Measurements from ENCODE around the gene ATMIN. TPM values are rescaled to one million over a fixed set of nuclear protein-coding genes. Genes with fewer than 3 reads are reported as not detected.

Gene ATMIN
- total and polyA plus RNA-seq, 2 donors (not counting 3 experiments of a cell fraction or from before 2014, with no cell fraction given) = 15.0 to 22.4 TPM

DNA sequence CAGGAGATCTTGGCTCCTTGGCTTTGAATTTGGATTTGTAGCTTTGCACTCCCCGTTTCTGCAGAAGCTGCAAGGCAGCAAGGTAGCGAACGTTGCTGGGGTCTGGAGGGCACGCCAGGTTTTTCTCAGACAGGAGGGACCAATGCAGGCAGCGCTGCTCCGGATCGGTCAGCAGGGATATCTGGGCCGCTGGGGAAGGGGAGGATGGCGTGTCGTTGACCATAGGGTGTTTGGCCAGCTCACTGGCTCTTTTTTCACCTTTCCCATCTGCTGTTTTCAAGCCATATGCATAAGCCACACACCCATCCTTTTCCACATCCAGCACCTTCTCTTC is 25.6 kb downstream of the ATMIN start:
- POLR2A ChIA-PET = no interaction called here
- Histone ChIP-seq H3K36me3 (ENCODE audit: control insufficient read depth in 2 of 2, extremely low read depth in 1 of 2, insufficient read depth in 2 of 2, low read length in 2 of 2) (no peaks in the 10 kb centered on the region), H3K27ac (ENCODE audit: insufficient read depth, low read depth, low read length) (no peak overlapping the region), H3K4me3 (replicated peaks in 1 of 3; ENCODE audit: insufficient read depth in 1 of 3, low read depth in 1 of 3, low read length in 3 of 3) (no peak overlapping the region), H3K79me2 (ENCODE audit: control insufficient read depth, insufficient read depth, low read length) (no peaks in the 10 kb centered on the region), H3K9me1 (replicated peaks; ENCODE audit: control insufficient read depth, extremely low read depth, insufficient read depth, low read length) (no peaks in the 10 kb centered on the region), H3K9me3 (replicated peaks; ENCODE audit: control insufficient read depth, insufficient read depth, low read length) (no peaks in the 10 kb centered on the region), H4K20me1 (replicated peaks; ENCODE audit: control insufficient read depth, extremely low read depth, insufficient read depth, low read length) (no peaks in the 10 kb centered on the region), H3K27me3 (ENCODE audit: control insufficient read depth in 2 of 2, insufficient read depth in 2 of 2, low read length in 2 of 2) (no peaks in the 10 kb centered on the region), H3K4me2 (ENCODE audit: insufficient read depth, low read length) (no peak overlapping the region), H3K9ac (replicated peaks; ENCODE audit: extremely low read depth, insufficient read depth, low read length) (no peak overlapping the region), H3K4me1 (ENCODE audit: control insufficient read depth, extremely low read depth, insufficient read depth, low read length) (no peaks in the 10 kb centered on the region), H2AFZ (ENCODE audit: low read depth, low read length) (no peak overlapping the region)
- TF ChIP-seq JUN (IDR thresholded peaks at IDR 0.05; ENCODE audit: borderline replicate concordance, insufficient read depth, insufficient read length, low read depth) (no peak), EZH2 (IDR thresholded peaks at IDR 0.05; ENCODE audit: borderline replicate concordance, low read depth, low read length, severe bottlenecking) (no peak), FOS (IDR thresholded peaks at IDR 0.05; ENCODE audit: borderline replicate concordance, insufficient read depth, low read length) (no peak), POLR2AphosphoS5 (IDR thresholded peaks at IDR 0.05; ENCODE audit: insufficient read depth, low read depth, low read length) (no peak)
- TF ChIP-seq, protein P1, sequence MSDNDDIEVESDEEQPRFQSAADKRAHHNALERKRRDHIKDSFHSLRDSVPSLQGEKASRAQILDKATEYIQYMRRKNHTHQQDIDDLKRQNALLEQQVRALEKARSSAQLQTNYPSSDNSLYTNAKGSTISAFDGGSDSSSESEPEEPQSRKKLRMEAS (IDR thresholded peaks at IDR 0.05; ENCODE audit: insufficient read depth, insufficient read length) = no peak
- dilution Hi-C loops (cut with MboI; ENCODE audit: extremely low pct_ligation_motif_present, low sequenced_read_pairs) = no loop called here
- no TSS peak for BruUV-seq (replicated peaks)
- FAIRE-seq (no peak), DNase-seq (ENCODE audit: low read depth, low spot score) (no peak)
- CTCF ChIA-PET = no interaction called here
- intact Hi-C loops (cut with micrococcal nuclease) = no loop called here

DNA sequence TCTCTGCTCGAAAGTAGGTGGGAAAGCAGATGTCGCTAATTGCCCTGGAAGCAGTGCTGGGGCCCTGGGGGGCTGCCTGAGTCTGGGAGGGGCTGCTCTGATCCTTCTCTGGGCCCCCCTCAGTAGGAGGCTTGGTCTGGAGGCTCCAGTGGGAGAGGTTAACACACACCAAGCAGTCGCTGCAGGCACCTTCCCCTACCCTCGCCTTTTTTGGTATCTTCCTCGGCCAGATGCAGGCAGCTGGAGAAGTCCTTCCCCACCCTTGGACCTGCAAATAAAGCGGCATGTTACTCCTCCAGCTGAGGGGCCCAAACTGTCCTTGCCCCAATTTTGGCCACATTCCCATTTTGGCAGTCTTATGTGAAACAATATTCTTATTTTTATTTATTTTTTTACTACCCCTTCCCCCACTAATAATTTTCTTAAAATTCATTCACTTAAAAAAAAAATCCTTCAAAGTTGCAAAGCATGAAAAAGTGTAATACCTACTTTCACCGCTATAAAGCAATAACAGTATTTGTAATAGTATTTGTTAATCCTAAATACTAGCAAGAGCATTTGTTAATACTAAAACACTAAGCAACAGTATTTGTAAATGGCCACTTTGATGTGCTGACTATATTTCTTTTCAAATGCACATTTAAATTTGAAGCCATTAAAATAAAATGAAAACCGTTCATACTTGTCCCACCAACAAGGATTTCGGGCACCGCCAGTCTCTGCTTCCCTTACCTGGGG is 26.4 kb downstream of the ATMIN start:
- H3K9ac ChIP-seq (replicated peaks; ENCODE audit: extremely low read depth, insufficient read depth, low read length) = no peak overlapping the region
- no peaks in the 10 kb centered on the region for H3K27me3 ChIP-seq (ENCODE audit: control insufficient read depth in 2 of 2, insufficient read depth in 2 of 2, low read length in 2 of 2)
- H3K4me1 ChIP-seq (ENCODE audit: control insufficient read depth, extremely low read depth, insufficient read depth, low read length) = no peaks in the 10 kb centered on the region
- no peak overlapping the region for H2AFZ ChIP-seq (ENCODE audit: low read depth, low read length)
- H3K4me3 ChIP-seq (replicated peaks in 1 of 3; ENCODE audit: insufficient read depth in 1 of 3, low read depth in 1 of 3, low read length in 3 of 3) = no peak overlapping the region
- no peaks in the 10 kb centered on the region for H4K20me1 ChIP-seq (replicated peaks; ENCODE audit: control insufficient read depth, extremely low read depth, insufficient read depth, low read length)
- no peak overlapping the region for H3K27ac ChIP-seq (ENCODE audit: insufficient read depth, low read depth, low read length)
- H3K9me1 ChIP-seq (replicated peaks; ENCODE audit: control insufficient read depth, extremely low read depth, insufficient read depth, low read length) = no peaks in the 10 kb centered on the region
- no peak for DNase-seq (ENCODE audit: low read depth, low spot score)
- no peaks in the 10 kb centered on the region for H3K9me3 ChIP-seq (replicated peaks; ENCODE audit: control insufficient read depth, insufficient read depth, low read length)
- CTCF ChIA-PET = interaction anchor here (0.6 to 0.9 kb wide), 2 partner anchors 12 to 17 kb away, joined by 3 read pairs; no protein-coding TSS in a partner anchor
- dilution Hi-C loops (cut with MboI; ENCODE audit: extremely low pct_ligation_motif_present, low sequenced_read_pairs) (no loop called here), intact Hi-C loops (cut with micrococcal nuclease) (no loop called here)
- no peaks in the 10 kb centered on the region for H3K79me2 ChIP-seq (ENCODE audit: control insufficient read depth, insufficient read depth, low read length)
- POLR2A ChIA-PET = no interaction called here
- no peak for FAIRE-seq
- no TSS peak for BruUV-seq (replicated peaks)
- TF ChIP-seq MYC (IDR thresholded peaks at IDR 0.05; ENCODE audit: low read depth, low read length) (no peak), GATA2 (IDR thresholded peaks at IDR 0.05; ENCODE audit: insufficient read depth, insufficient read length, low read depth, low read length) (no peak), POLR2A (IDR thresholded peaks at IDR 0.05; ENCODE audit: low read depth, low read length) (no peak), EZH2 (IDR thresholded peaks at IDR 0.05; ENCODE audit: borderline replicate concordance, low read depth, low read length, severe bottlenecking) (no peak), FOS (IDR thresholded peaks at IDR 0.05; ENCODE audit: borderline replicate concordance, insufficient read depth, low read length) (no peak), JUN (IDR thresholded peaks at IDR 0.05; ENCODE audit: borderline replicate concordance, insufficient read depth, insufficient read length, low read depth) (no peak), POLR2AphosphoS5 (IDR thresholded peaks at IDR 0.05; ENCODE audit: insufficient read depth, low read depth, low read length) (no peak)
- TF ChIP-seq, protein P1 (IDR thresholded peaks at IDR 0.05; ENCODE audit: insufficient read depth, insufficient read length) = no peak
- TF ChIP-seq, protein P2, sequence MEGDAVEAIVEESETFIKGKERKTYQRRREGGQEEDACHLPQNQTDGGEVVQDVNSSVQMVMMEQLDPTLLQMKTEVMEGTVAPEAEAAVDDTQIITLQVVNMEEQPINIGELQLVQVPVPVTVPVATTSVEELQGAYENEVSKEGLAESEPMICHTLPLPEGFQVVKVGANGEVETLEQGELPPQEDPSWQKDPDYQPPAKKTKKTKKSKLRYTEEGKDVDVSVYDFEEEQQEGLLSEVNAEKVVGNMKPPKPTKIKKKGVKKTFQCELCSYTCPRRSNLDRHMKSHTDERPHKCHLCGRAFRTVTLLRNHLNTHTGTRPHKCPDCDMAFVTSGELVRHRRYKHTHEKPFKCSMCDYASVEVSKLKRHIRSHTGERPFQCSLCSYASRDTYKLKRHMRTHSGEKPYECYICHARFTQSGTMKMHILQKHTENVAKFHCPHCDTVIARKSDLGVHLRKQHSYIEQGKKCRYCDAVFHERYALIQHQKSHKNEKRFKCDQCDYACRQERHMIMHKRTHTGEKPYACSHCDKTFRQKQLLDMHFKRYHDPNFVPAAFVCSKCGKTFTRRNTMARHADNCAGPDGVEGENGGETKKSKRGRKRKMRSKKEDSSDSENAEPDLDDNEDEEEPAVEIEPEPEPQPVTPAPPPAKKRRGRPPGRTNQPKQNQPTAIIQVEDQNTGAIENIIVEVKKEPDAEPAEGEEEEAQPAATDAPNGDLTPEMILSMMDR (IDR thresholded peaks at IDR 0.05; ENCODE audit: extremely low read depth in 1 of 2, insufficient read depth in 1 of 2, low read depth in 1 of 2, low read length in 2 of 2) = no peak
- no peak overlapping the region for H3K4me2 ChIP-seq (ENCODE audit: insufficient read depth, low read length)
- no peaks in the 10 kb centered on the region for H3K36me3 ChIP-seq (ENCODE audit: control insufficient read depth in 2 of 2, extremely low read depth in 1 of 2, insufficient read depth in 2 of 2, low read length in 2 of 2)

All from endothelial cell of umbilical vein (primary cell).